ENCODE data around the gene SUPT16H.

DNA sequence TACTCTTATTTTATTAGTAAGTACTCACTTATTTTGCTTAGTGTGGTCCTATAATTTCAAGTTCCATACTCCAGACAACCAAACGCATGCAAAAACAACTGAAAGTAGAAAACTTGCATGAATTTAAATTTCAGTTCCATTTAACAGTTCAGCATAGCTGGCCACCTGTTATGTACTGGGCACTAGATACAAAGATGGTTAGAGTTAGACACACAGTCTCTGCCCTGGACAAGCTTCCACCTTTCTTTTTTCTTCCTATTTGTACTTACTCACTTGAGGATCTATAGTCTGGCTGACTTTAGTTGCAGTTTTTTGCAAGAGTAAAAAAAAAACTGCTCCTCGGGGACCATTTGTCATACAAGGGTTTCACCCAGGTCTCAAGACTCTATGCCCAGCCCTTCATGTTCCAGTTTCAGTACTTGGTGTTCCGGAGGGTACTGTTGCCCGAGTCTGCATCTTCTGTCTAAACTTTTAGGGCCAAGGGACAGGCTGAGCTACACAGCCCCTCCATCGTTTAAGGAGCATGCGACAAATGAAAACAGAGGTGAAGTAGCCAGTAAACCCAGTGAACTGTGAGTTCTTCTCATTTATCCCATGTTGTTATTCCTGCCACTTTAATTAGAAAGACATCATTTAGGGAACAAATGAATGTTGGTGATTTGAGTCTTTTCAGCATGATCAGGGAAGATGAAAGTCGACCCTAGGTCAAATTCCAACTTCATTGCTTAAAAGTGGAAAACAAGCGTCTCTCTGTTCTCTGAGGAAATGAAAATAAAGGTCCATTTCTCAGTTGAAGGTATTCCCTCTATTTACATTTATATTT lies 81.6 kb downstream of the SUPT16H start:
- no peak for TF ChIP-seq CTCF (IDR thresholded peaks at IDR 0.05)
- no peak for TF ChIP-seq POLR2A (IDR thresholded peaks at IDR 0.05)

Data from adrenal gland (tissue), 5 donors.